DOHH2 (cell line): ENCODE results near the gene RNF207.

Experiments used
- H3F3A ChIP-seq: fragments of 200-600 bp; sonication (generic), shearing (Covaris generic); 2 replicates; pipeline ENCODE4 v1.6.0; 2016; ENCODE audit warnings: antibody characterized with exemption, mild to moderate bottlenecking; ENCODE audit not compliant: control insufficient read depth, insufficient read depth
- H3K27ac ChIP-seq: fragments of 200-600 bp; sonication (generic); 2 replicates; pipeline ENCODE4 v1.5.1; 2014; ENCODE audit warnings: low read depth, mild to moderate bottlenecking, low read length, moderate library complexity
- H3K27me3 ChIP-seq: fragments of 200-600 bp; sonication (generic); 2 replicates; pipeline ENCODE4 v1.6.1; 2014; ENCODE audit warnings: mild to moderate bottlenecking, low read length, mixed read lengths; ENCODE audit not compliant: control insufficient read depth
- H3K36me3 ChIP-seq: fragments of 200-600 bp; sonication (generic); 2 replicates; pipeline ENCODE4 v1.6.1; 2014; ENCODE audit warnings: mild to moderate bottlenecking, low read length, moderate library complexity, mixed read lengths; ENCODE audit not compliant: control insufficient read depth
- H3K4me1 ChIP-seq: fragments of 200-600 bp; sonication (generic); 2 replicates; pipeline ENCODE4 v1.6.1; 2014; ENCODE audit warnings: mild to moderate bottlenecking, low read length, mixed read lengths; ENCODE audit not compliant: control insufficient read depth
- H3K4me2 ChIP-seq: fragments of 200-600 bp; sonication (generic); 2 replicates; pipeline ENCODE4 v1.6.0; 2014; ENCODE audit warnings: mild to moderate bottlenecking, low read length, moderate library complexity
- H3K4me3 ChIP-seq: fragments of 200-600 bp; sonication (generic); 2 replicates; pipeline ENCODE4 v1.5.1; 2014; ENCODE audit warnings: mild to moderate bottlenecking, low read length, mixed read lengths
- H3K79me2 ChIP-seq: fragments of 200-600 bp; sonication (generic); 2 replicates; pipeline ENCODE4 v1.6.1; 2014; ENCODE audit warnings: mild to moderate bottlenecking, low read length, mixed read lengths; ENCODE audit not compliant: control insufficient read depth
- H3K9me2 ChIP-seq: fragments of 200-600 bp; sonication (generic); replicated peaks from 2 replicates; pipeline ENCODE4 v1.6.1; 2014; ENCODE audit warnings: mild to moderate bottlenecking, low read length, mixed read lengths; ENCODE audit not compliant: control insufficient read depth
- H3K9me3 ChIP-seq: fragments of 200-600 bp; sonication (generic); 2 replicates; pipeline ENCODE4 v1.6.1; 2014; ENCODE audit warnings: antibody characterized with exemption, low read length, mixed read lengths; ENCODE audit not compliant: control insufficient read depth, insufficient read depth
- H4K20me1 ChIP-seq: fragments of 200-600 bp; sonication (generic); 2 replicates; pipeline ENCODE4 v1.6.0; 2014; ENCODE audit warnings: low read depth, mild to moderate bottlenecking, antibody characterized with exemption, low read length, moderate library complexity; ENCODE audit not compliant: control insufficient read depth, insufficient read depth
- CTCF ChIP-seq: fragments of 200-600 bp; sonication (generic); IDR thresholded peaks from one replicate; pipeline ENCODE4 v1.5.1; 2014; ENCODE audit warnings: antibody characterized with exemption, mild to moderate bottlenecking, low read depth, low read length; ENCODE audit not compliant: poor library complexity, severe bottlenecking
- EZH2phosphoT487 ChIP-seq: fragments of 200-600 bp; sonication (generic); IDR thresholded peaks from 2 replicates; pipeline ENCODE4 v1.6.1; 2017; ENCODE audit warnings: borderline replicate concordance, mild to moderate bottlenecking, antibody characterized with exemption, low read length, moderate library complexity, mixed read lengths

The RNF207 gene

GRCh38 chr1:6261615-6261995 is 55.7 kb downstream of the RNF207 start:
- TF ChIP-seq CTCF (no peak), EZH2phosphoT487 (no peak)
- no peaks in the 10 kb centered on the region for H3K9me2 ChIP-seq
- H3K4me3 ChIP-seq: no peak overlapping the region
- H3K4me1 ChIP-seq: peaks cover 25% of the 10 kb centered on the region
- H3K27me3 ChIP-seq: peaks cover 29% of the 10 kb centered on the region
- peaks cover 9% of the 10 kb centered on the region for H4K20me1 ChIP-seq
- H3K27ac ChIP-seq: no peak overlapping the region
- H3K36me3 ChIP-seq: no peaks in the 10 kb centered on the region
- no peaks in the 10 kb centered on the region for H3K9me3 ChIP-seq
- no peaks in the 10 kb centered on the region; the same call in 1 of the 2 replicates for H3F3A ChIP-seq
- no peaks in the 10 kb centered on the region for H3K79me2 ChIP-seq
- peak overlapping the region; percentile 57 for H3K4me2 ChIP-seq

- no peaks in the 10 kb centered on the region for H3K36me3 ChIP-seq
- TF ChIP-seq EZH2phosphoT487 (no peak), CTCF (no peak)
- H3K27me3 ChIP-seq: peaks cover 29% of the 10 kb centered on the region
- H3K79me2 ChIP-seq: no peaks in the 10 kb centered on the region
- no peak overlapping the region for H3K4me2 ChIP-seq
- H3K9me2 ChIP-seq: no peaks in the 10 kb centered on the region
- H3K9me3 ChIP-seq: no peaks in the 10 kb centered on the region
- no peak overlapping the region for H3K27ac ChIP-seq
- H3F3A ChIP-seq: no peaks in the 10 kb centered on the region; the same call in 1 of the 2 replicates
- H3K4me1 ChIP-seq: peaks cover 25% of the 10 kb centered on the region
- H3K4me3 ChIP-seq: no peak overlapping the region
- peaks cover 6% of the 10 kb centered on the region for H4K20me1 ChIP-seq
Observed at GRCh38 chr1:6262555-6263420, 56.9 kb downstream of the RNF207 start.

- H3K27me3 ChIP-seq: peaks cover 26% of the 10 kb centered on the region
- H3F3A ChIP-seq: no peaks in the 10 kb centered on the region; the same call in 1 of the 2 replicates
- peaks cover 6% of the 10 kb centered on the region for H4K20me1 ChIP-seq
- no peaks in the 10 kb centered on the region for H3K79me2 ChIP-seq
- H3K4me1 ChIP-seq: peaks cover 25% of the 10 kb centered on the region
- no peak overlapping the region for H3K4me3 ChIP-seq
- TF ChIP-seq CTCF (no peak), EZH2phosphoT487 (no peak)
- no peak overlapping the region for H3K27ac ChIP-seq
- H3K9me3 ChIP-seq: no peaks in the 10 kb centered on the region
- no peak overlapping the region for H3K4me2 ChIP-seq
- no peaks in the 10 kb centered on the region for H3K9me2 ChIP-seq
- H3K36me3 ChIP-seq: no peaks in the 10 kb centered on the region
Observed at GRCh38 chr1:6263716-6264115, 57.8 kb downstream of the RNF207 start.
